HCT116 (cell line): ENCODE measurements around the gene GORAB. TPM values are rescaled to one million over a fixed set of nuclear protein-coding genes. Genes with fewer than 3 reads are reported as not detected.

ENCODE experiments used
- ATAC-seq: fragments of 200-7000 bp; cut with Tn5 transposase; 2 replicates; pipeline ENCODE4 v1.9.1; 2020; ENCODE audit warnings: mild to moderate bottlenecking, moderate library complexity
- BruUV-seq: library from RNA; stranded (reverse); fragments of 400-500 nt; replicated peaks from 2 replicates; lab custom pipeline; 2021; lab: Mats Ljungman, UMichigan
- CTCF ChIA-PET: fragments of 300-600 bp; sonication (Branson Sonifier 250); formaldehyde crosslinking; loops from one replicate; lab custom pipeline; 2021; ENCODE audit warnings: antibody characterized with exemption; lab: Charles Lee
- POLR2A ChIA-PET: fragments of 300-600, 350-600 bp; sonication (Branson Sonifier 250); formaldehyde crosslinking; loops from one replicate; lab custom pipeline; 2021; ENCODE audit warnings: antibody characterized with exemption; lab: Charles Lee
- RAD21 ChIA-PET, 2 experiments: fragments of 300-600 bp; sonication (Branson Sonifier 250); formaldehyde crosslinking; loops; one replicate each; lab custom pipeline; 2023; ENCODE audit warnings: low total read pairs in 2 of 2; ENCODE audit not compliant: uncharacterized antibody in 2 of 2, unreplicated experiment in 2 of 2, low non-redundant PET in 1 of 2; lab: Charles Lee
- DNase-seq: peaks from one replicate; pipeline ENCODE4 v3.0.0-alpha.2; 2010; ENCODE audit warnings: low read depth, low spot score
- H2AFZ ChIP-seq: fragments of 200-600 bp; shearing (Covaris generic), sonication (generic); 2 replicates; pipeline ENCODE4 v1.6.1; 2017; ENCODE audit warnings: low read depth, mixed run types, mixed read lengths, antibody characterized with exemption, low read length; ENCODE audit not compliant: poor library complexity, severe bottlenecking
- H3K27ac ChIP-seq: 2 replicates; pipeline ENCODE4 v1.5.1; 2012; ENCODE audit warnings: low read depth, low read length
- H3K27me3 ChIP-seq: fragments of 200-600 bp; sonication (generic); 2 replicates; pipeline ENCODE4 v1.6.1; 2016; ENCODE audit warnings: mixed run types, low read length, mixed read lengths; ENCODE audit not compliant: insufficient read depth
- H3K36me3 ChIP-seq, 2 experiments: fragments of 200-500 bp in 1 of 2; fragments of 200-600 bp in 1 of 2; sonication (Bioruptor generic) in 1 of 2; sonication (generic) in 1 of 2; 2 replicates each; pipeline versions ENCODE4 v1.5.1 to v1.6.1; 2014 to 2016; ENCODE audit warnings: low read length in 2 of 2, inconsistent platforms in 1 of 2, mixed read lengths in 1 of 2, mixed run types in 1 of 2; ENCODE audit not compliant: insufficient read depth in 2 of 2, control insufficient read depth in 1 of 2
- H3K4me1 ChIP-seq, 2 experiments: fragments of 200-600 bp in 1 of 2; sonication (generic) in 1 of 2; 2 replicates each; pipeline versions ENCODE4 v1.5.1 to v1.6.1; 2012 to 2017; ENCODE audit warnings: low read length in 2 of 2, inconsistent platforms in 1 of 2, mild to moderate bottlenecking in 1 of 2, mixed read lengths in 1 of 2, mixed run types in 1 of 2, moderate library complexity in 1 of 2; ENCODE audit not compliant: insufficient read depth in 2 of 2, control insufficient read depth in 1 of 2
- H3K4me2 ChIP-seq: fragments of 200-600 bp; sonication (generic); 2 replicates; pipeline ENCODE4 v1.6.1; 2017; ENCODE audit warnings: mixed run types, low read length, mixed read lengths
- H3K4me3 ChIP-seq, 2 experiments: fragments of 200-600 bp in 1 of 2; sonication (generic) in 1 of 2; replicated peaks in 1 of 2; 2 replicates each; pipeline ENCODE4 v1.5.1; 2011 to 2016; ENCODE audit warnings: low read length in 2 of 2, control low read depth in 1 of 2, low read depth in 1 of 2, mild to moderate bottlenecking in 1 of 2, mixed read lengths in 1 of 2, mixed run types in 1 of 2
- H3K79me2 ChIP-seq: fragments of 200-600 bp; sonication (generic); 2 replicates; pipeline ENCODE4 v1.6.1; 2017; ENCODE audit warnings: mild to moderate bottlenecking, mixed run types, low read length, moderate library complexity, mixed read lengths; ENCODE audit not compliant: insufficient read depth
- H3K9ac ChIP-seq: fragments of 200-600 bp; sonication (generic); 2 replicates; pipeline ENCODE4 v1.6.1; 2016; ENCODE audit warnings: low read length, mixed read lengths
- H3K9me2 ChIP-seq: fragments of 200-600 bp; sonication (generic), shearing (Covaris generic); 2 replicates; pipeline ENCODE4 v1.6.1; 2017; ENCODE audit warnings: mixed run types, mild to moderate bottlenecking, moderate library complexity; ENCODE audit not compliant: insufficient read depth
- H3K9me3 ChIP-seq, 2 experiments: fragments of 200-500 bp in 1 of 2; fragments of 200-600 bp in 1 of 2; sonication (Bioruptor generic) in 1 of 2; sonication (generic) in 1 of 2; 2 replicates each; pipeline ENCODE4 v1.6.1; 2014 to 2017; ENCODE audit warnings: low read length in 2 of 2, mixed read lengths in 2 of 2, inconsistent platforms in 1 of 2, low read depth in 1 of 2, mild to moderate bottlenecking in 1 of 2, mixed run types in 1 of 2, moderate library complexity in 1 of 2; ENCODE audit not compliant: control insufficient read depth in 1 of 2, insufficient read depth in 1 of 2
- H4K20me1 ChIP-seq: fragments of 200-600 bp; sonication (generic), shearing (Covaris generic); 2 replicates; pipeline ENCODE4 v1.6.1; 2017; ENCODE audit warnings: mixed run types, mild to moderate bottlenecking, moderate library complexity; ENCODE audit not compliant: insufficient read depth
- CBX3 ChIP-seq: IDR thresholded peaks from 2 replicates; pipeline ENCODE4 v1.6.1; 2012; ENCODE audit warnings: low read depth
- CEBPB ChIP-seq: IDR thresholded peaks from 2 replicates; pipeline ENCODE4 v1.6.1; 2012; ENCODE audit warnings: low read depth
- EGR1 ChIP-seq: IDR thresholded peaks from 2 replicates; pipeline ENCODE4 v1.6.1; 2012; ENCODE audit warnings: low read depth
- ELF1 ChIP-seq: IDR thresholded peaks from 2 replicates; pipeline ENCODE4 v1.6.1; 2012; ENCODE audit warnings: low read depth, borderline replicate concordance
- FOSL1 ChIP-seq: IDR thresholded peaks from 2 replicates; pipeline ENCODE4 v1.6.1; 2012; ENCODE audit warnings: low read depth
- POLR2AphosphoS5 ChIP-seq: IDR thresholded peaks from 2 replicates; pipeline ENCODE4 v1.6.1; 2011; ENCODE audit warnings: mild to moderate bottlenecking, low read depth, low read length, moderate library complexity
- SIN3A ChIP-seq: IDR thresholded peaks from 2 replicates; pipeline ENCODE4 v1.6.1; 2012; ENCODE audit warnings: low read depth
- SP1 ChIP-seq: IDR thresholded peaks from 2 replicates; pipeline ENCODE4 v1.6.1; 2012; ENCODE audit warnings: low read depth
- SRF ChIP-seq: IDR thresholded peaks from 2 replicates; pipeline ENCODE4 v1.6.1; 2012; ENCODE audit warnings: low read depth
- ZFX ChIP-seq: fragments of 450-650 bp; IDR thresholded peaks from 2 replicates; pipeline ENCODE4 v1.6.1; 2017
- intact Hi-C: fragments of 100-400 bp; cut with micrococcal nuclease; formaldehyde crosslinking; loops from 2 replicates; pipeline ENCODE4 v1.10.0; 2022
- total RNA-seq: library from RNA; stranded (reverse); gene quantifications from one replicate; pipeline ENCODE4 v1.2.1, GENCODE V29; 2021; ENCODE audit not compliant: unreplicated experiment
- TF ChIP-seq, protein P1 (sequence below): IDR thresholded peaks from 2 replicates; pipeline ENCODE4 v1.6.1; 2012
- TF ChIP-seq, protein P2 (sequence below), 3 experiments: fragments of 200-600 bp in 1 of 3; sonication (generic) in 1 of 3; IDR thresholded peaks in 2 of 3; conservative IDR thresholded peaks in 1 of 3; 2 replicates each; pipeline ENCODE4 v1.5.1; 2012 to 2017; ENCODE audit warnings: low read depth in 2 of 3, low read length in 2 of 3, antibody characterized with exemption in 1 of 3, borderline replicate concordance in 1 of 3, control low read depth in 1 of 3, mild to moderate bottlenecking in 1 of 3, mixed read lengths in 1 of 3, mixed run types in 1 of 3, moderate library complexity in 1 of 3; ENCODE audit not compliant: insufficient read depth in 1 of 3

The GORAB gene
- total RNA-seq, 1 experiment from 2014 or later = 7.5 TPM

DNA sequence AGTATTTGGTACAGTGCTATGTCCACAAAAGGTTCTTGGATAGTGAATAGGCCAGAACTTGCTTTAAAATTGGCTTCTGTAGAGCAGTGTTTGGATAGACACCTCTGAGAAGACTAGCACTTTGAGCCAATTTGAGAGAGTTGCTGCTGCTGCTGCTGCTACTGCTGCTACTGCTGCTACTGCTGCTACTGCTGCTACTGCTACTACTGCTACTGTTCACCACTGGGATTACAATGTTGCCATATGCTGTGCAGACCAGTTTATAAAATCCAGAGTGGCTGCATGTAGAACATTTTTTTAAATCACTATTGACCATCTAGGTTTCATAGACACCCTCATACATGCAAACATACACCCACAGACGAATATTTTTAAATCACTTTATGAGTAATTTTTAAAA is 15.3 kb downstream of the GORAB start:
- Histone ChIP-seq H3K4me1 (no peaks in the 10 kb centered on the region), H3K27me3 (no peaks in the 10 kb centered on the region), H3K4me2 (no peak overlapping the region), H3K36me3 (peaks cover 22 to 25% of the 10 kb centered on the region in 2 experiments; a peak in 3 of 4 replicates), H3K9me2 (no peaks in the 10 kb centered on the region), H4K20me1 (no peaks in the 10 kb centered on the region), H3K9ac (no peak overlapping the region), H3K27ac (no peak overlapping the region), H3K9me3 (no peaks in the 10 kb centered on the region)
- intact Hi-C loops = no loop called here
- no peak for DNase-seq
- no peak for ATAC-seq
- TF ChIP-seq, protein P1, sequence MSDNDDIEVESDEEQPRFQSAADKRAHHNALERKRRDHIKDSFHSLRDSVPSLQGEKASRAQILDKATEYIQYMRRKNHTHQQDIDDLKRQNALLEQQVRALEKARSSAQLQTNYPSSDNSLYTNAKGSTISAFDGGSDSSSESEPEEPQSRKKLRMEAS = no peak
- no peak for TF ChIP-seq SRF
- no peak for TF ChIP-seq SP1
- TF ChIP-seq POLR2AphosphoS5 = no peak
- no peak for TF ChIP-seq CBX3
- TF ChIP-seq CEBPB = no peak
- TF ChIP-seq, protein P2, sequence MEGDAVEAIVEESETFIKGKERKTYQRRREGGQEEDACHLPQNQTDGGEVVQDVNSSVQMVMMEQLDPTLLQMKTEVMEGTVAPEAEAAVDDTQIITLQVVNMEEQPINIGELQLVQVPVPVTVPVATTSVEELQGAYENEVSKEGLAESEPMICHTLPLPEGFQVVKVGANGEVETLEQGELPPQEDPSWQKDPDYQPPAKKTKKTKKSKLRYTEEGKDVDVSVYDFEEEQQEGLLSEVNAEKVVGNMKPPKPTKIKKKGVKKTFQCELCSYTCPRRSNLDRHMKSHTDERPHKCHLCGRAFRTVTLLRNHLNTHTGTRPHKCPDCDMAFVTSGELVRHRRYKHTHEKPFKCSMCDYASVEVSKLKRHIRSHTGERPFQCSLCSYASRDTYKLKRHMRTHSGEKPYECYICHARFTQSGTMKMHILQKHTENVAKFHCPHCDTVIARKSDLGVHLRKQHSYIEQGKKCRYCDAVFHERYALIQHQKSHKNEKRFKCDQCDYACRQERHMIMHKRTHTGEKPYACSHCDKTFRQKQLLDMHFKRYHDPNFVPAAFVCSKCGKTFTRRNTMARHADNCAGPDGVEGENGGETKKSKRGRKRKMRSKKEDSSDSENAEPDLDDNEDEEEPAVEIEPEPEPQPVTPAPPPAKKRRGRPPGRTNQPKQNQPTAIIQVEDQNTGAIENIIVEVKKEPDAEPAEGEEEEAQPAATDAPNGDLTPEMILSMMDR (IDR thresholded peaks at IDR 0.05 in 2 of 3, conservative IDR thresholded peaks at IDR 0.05 in 1 of 3; ENCODE audit: borderline replicate concordance in 1 of 3, insufficient read depth in 1 of 3, low read depth in 2 of 3, low read length in 2 of 3) = no peak
- TF ChIP-seq EGR1 = no peak
- TF ChIP-seq ZFX = no peak
- no peak for TF ChIP-seq ELF1
- TF ChIP-seq, all 23 proteins: peak for 0
- H3K79me2 ChIP-seq = no peaks in the 10 kb centered on the region
- H2AFZ ChIP-seq = no peak overlapping the region
- RAD21 ChIA-PET = no interaction called here
- CTCF ChIA-PET = no interaction called here
- BruUV-seq = no TSS peak
- H3K4me3 ChIP-seq = no peak overlapping the region
- POLR2A ChIA-PET = no interaction called here

DNA sequence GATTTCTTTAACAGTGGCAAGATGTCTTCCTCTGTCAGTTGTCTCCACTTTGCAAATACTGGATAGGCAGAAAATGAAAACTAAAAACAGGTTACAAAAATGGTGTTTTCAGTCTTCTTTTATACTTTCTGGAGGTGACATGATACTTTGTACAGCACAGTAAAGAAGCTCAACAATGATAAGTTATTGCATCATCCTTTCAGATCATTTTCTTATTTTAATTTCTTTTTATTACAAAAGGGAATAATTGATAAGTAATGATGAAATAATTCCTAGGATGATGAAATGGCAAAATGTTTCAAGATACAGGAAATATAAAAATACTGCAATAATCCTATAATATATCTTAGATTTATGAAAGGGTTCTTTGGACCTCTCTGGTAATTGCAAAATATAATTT is 16.5 kb downstream of the GORAB start:
- no TSS peak for BruUV-seq
- RAD21 ChIA-PET = no interaction called here

More for the DNA sequence above, 16.5 kb downstream of the GORAB start:
- TF ChIP-seq CBX3 (no peak), FOSL1 (no peak), SP1 (no peak), SIN3A (no peak)
- TF ChIP-seq, all 23 proteins: peak for 0
- H3K4me3 ChIP-seq = no peak overlapping the region
- CTCF ChIA-PET = no interaction called here
- no peak overlapping the region for H3K9ac ChIP-seq
- H3K27me3 ChIP-seq = no peaks in the 10 kb centered on the region
- no peak for ATAC-seq
- no peaks in the 10 kb centered on the region for H3K9me2 ChIP-seq
- H3K4me1 ChIP-seq = no peaks in the 10 kb centered on the region
- H3K79me2 ChIP-seq = no peaks in the 10 kb centered on the region
- intact Hi-C loops = no loop called here
- no peaks in the 10 kb centered on the region for H4K20me1 ChIP-seq
- H3K9me3 ChIP-seq = no peaks in the 10 kb centered on the region
- peaks cover 18 to 31% of the 10 kb centered on the region in 2 experiments for H3K36me3 ChIP-seq
- no peak for DNase-seq
- no peak overlapping the region for H3K27ac ChIP-seq
- POLR2A ChIA-PET = no interaction called here
- no peak overlapping the region for H3K4me2 ChIP-seq
- H2AFZ ChIP-seq = no peak overlapping the region
